ENCODE results near the gene DDX19B. TPM values are rescaled to one million over a fixed set of nuclear protein-coding genes. Genes with fewer than 3 reads are reported as not detected.
A peak's percentile ranks its signal among the peaks of the same experiment; 100 is the strongest.

DDX19B gene
- total RNA-seq, 1 donor from 2014 or later: 41.0 TPM

DNA sequence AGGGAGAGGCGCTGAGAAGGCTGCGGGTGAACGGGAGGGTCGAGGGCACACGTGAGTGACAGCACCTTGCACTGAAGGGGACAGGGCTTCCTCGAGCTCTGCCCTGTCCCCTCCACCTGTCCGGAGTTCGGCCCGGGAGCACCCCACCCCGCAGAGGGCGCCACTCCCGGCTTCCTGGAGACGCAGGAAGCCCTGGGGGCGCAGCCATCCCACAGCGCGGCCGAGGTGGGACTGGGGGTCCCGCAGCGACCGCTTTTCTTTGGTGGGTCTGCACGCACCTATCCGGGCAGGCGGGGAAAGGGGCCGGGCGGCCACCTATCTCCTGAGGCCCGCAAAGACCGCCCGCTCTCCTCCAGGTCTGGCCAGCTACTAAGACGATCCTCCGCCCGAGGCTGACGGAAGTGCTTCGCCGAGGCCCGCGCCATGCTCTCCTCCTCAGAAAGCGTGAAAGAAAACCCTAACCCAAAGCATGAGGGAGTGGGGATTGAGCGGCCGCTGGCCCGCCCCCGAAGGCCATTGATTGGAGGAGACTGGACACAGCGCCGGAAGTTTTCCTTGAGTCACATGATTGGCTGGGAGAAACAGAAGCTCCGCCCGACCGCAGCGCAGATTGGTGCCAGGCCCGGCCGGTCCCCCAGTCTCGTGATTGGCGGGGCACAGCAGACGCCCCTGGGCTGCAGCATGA, 82.1 kb downstream of the DDX19B start:
- H3K4me1 Mint-ChIP-seq: peaks cover 18% of the 10 kb centered on the region
- Histone ChIP-seq H3K4me1 (no peaks in the 10 kb centered on the region), H3K4me2 (peak overlapping the region; percentile 90), H3F3A (ENCODE audit: low read depth) (peaks cover 53% of the 10 kb centered on the region), H3K27ac (peak overlapping the region; percentile 72), H3K4me3 (peak overlapping the region; percentile 81), H3K36me3 (no peaks in the 10 kb centered on the region), H3K9me3 (ENCODE audit: low read depth) (no peaks in the 10 kb centered on the region), H3K79me2 (ENCODE audit: low read depth) (peaks cover 27% of the 10 kb centered on the region), H3K27me3 (no peaks in the 10 kb centered on the region), H2AFZ (replicated peaks) (no peak overlapping the region), H3K9ac (peak overlapping the region; percentile 73), H4K20me1 (ENCODE audit: low read depth) (no peaks in the 10 kb centered on the region)
- H3K27me3 Mint-ChIP-seq (ENCODE audit: insufficient read depth, low read depth): peaks cover 10% of the 10 kb centered on the region
- H3K27ac Mint-ChIP-seq: peak overlapping the region; percentile 92
- no peaks in the 10 kb centered on the region for H3K9me3 Mint-ChIP-seq
- DNase-seq (ENCODE audit: low spot score): peak; percentile 99
- TF ChIP-seq EZH2 (IDR thresholded peaks at IDR 0.05) (no peak), EZH2phosphoT487 (IDR thresholded peaks at IDR 0.05) (no peak)
- TF ChIP-seq, protein P1, sequence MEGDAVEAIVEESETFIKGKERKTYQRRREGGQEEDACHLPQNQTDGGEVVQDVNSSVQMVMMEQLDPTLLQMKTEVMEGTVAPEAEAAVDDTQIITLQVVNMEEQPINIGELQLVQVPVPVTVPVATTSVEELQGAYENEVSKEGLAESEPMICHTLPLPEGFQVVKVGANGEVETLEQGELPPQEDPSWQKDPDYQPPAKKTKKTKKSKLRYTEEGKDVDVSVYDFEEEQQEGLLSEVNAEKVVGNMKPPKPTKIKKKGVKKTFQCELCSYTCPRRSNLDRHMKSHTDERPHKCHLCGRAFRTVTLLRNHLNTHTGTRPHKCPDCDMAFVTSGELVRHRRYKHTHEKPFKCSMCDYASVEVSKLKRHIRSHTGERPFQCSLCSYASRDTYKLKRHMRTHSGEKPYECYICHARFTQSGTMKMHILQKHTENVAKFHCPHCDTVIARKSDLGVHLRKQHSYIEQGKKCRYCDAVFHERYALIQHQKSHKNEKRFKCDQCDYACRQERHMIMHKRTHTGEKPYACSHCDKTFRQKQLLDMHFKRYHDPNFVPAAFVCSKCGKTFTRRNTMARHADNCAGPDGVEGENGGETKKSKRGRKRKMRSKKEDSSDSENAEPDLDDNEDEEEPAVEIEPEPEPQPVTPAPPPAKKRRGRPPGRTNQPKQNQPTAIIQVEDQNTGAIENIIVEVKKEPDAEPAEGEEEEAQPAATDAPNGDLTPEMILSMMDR (IDR thresholded peaks at IDR 0.05): peak; percentile 49
- H3K4me3 Mint-ChIP-seq: peak overlapping the region; percentile 98
- H3K36me3 Mint-ChIP-seq: peaks cover 14% of the 10 kb centered on the region

DNA sequence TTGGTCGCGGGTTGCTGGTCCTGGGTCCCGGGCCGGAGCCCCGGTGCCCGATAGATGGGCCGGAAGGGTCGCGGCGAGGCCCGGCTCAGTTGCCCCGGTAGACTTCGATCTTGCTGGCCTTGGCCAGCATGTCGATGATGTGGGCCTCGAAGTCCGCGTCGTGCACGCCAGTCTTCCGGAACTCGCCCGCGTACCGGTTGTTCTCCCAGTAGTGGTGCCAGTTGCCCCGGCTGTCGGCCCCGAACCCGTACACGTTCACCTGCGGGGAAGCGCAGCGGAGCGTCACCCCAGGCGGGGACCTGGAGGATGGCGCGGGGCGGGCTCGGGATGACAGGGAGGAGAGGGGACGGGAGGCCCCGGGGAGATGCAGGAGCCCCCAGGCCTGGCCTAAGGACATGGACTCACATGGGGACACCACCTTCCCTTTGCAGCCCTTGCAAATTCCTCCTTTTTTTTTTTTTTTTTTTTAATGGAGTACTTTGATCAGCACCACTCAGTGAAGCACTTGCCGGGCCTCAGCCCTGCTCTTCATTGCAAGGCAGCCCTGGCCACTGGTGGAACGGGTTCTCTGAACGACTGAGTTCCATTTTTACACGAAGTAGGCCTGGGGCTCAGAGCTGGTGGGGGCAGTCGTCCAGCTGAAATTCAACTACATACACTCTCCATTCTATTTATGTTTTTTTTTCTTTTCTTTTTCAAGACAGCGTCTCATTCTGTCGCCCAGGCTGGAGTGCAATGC, 82.8 kb downstream of the DDX19B start:
- Mint-ChIP-seq H3K4me1 (peaks cover 15% of the 10 kb centered on the region), H3K36me3 (peaks cover 14% of the 10 kb centered on the region), H3K27me3 (ENCODE audit: insufficient read depth, low read depth) (peaks cover 7% of the 10 kb centered on the region), H3K4me3 (peak overlapping the region; percentile 98), H3K9me3 (no peaks in the 10 kb centered on the region), H3K27ac (no peak overlapping the region)
- Histone ChIP-seq H3F3A (ENCODE audit: low read depth) (peaks cover 46% of the 10 kb centered on the region), H3K79me2 (ENCODE audit: low read depth) (peaks cover 27% of the 10 kb centered on the region), H3K9me3 (ENCODE audit: low read depth) (no peaks in the 10 kb centered on the region), H3K4me1 (no peaks in the 10 kb centered on the region), H3K9ac (no peak overlapping the region), H3K27me3 (no peaks in the 10 kb centered on the region), H4K20me1 (ENCODE audit: low read depth) (no peaks in the 10 kb centered on the region), H3K4me3 (peak overlapping the region; percentile 81), H3K27ac (no peak overlapping the region), H3K36me3 (no peaks in the 10 kb centered on the region), H3K4me2 (peak overlapping the region; percentile 78), H2AFZ (replicated peaks) (peak overlapping the region; percentile 46)
- TF ChIP-seq, protein P1 (IDR thresholded peaks at IDR 0.05): no peak
- TF ChIP-seq EZH2 (IDR thresholded peaks at IDR 0.05) (no peak), EZH2phosphoT487 (IDR thresholded peaks at IDR 0.05) (no peak)
- DNase-seq (ENCODE audit: low spot score): no peak

DNA sequence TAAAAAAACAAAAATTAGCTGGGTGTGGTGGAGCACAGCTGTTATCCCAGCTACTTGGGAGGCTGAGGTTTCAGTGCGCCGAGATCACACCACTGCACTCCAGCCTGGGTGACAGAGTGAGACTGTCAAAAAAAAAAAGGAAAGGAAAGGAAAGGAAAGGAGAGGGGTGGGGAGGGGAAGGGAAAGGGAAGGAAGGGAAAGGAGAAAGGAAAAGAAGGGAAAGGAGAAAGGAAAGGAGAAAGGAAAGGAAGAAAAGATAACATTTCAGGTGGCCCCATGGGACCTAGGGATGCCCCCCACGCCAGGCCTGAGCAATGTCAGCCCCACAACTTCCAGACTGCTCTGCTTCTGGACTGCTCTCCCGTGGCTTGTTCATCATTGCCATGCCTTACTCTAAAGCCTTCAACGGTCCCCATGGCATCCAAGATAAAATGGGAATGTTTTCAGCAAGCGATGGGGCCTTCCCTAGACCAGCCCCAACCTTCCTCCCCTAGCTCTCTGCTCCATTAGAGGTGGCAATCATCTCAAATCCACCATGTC, 84.5 kb downstream of the DDX19B start:
- Mint-ChIP-seq H3K27me3 (ENCODE audit: insufficient read depth, low read depth) (peaks cover 7% of the 10 kb centered on the region), H3K36me3 (peaks cover 17% of the 10 kb centered on the region), H3K27ac (no peak overlapping the region), H3K9me3 (no peaks in the 10 kb centered on the region), H3K4me3 (peak overlapping the region; percentile 10), H3K4me1 (peaks cover 12% of the 10 kb centered on the region)
- Histone ChIP-seq H3K9me3 (ENCODE audit: low read depth) (no peaks in the 10 kb centered on the region), H4K20me1 (ENCODE audit: low read depth) (no peaks in the 10 kb centered on the region), H3K4me3 (no peak overlapping the region), H3K27me3 (no peaks in the 10 kb centered on the region), H3K4me1 (no peaks in the 10 kb centered on the region), H3K9ac (no peak overlapping the region), H3K27ac (no peak overlapping the region), H3F3A (ENCODE audit: low read depth) (peaks cover 40% of the 10 kb centered on the region), H3K36me3 (no peaks in the 10 kb centered on the region), H3K79me2 (ENCODE audit: low read depth) (peaks cover 22% of the 10 kb centered on the region), H3K4me2 (no peak overlapping the region), H2AFZ (replicated peaks) (no peak overlapping the region)
- no peak for DNase-seq (ENCODE audit: low spot score)
- no peak for TF ChIP-seq EZH2phosphoT487 (IDR thresholded peaks at IDR 0.05)
- TF ChIP-seq, protein P1 (IDR thresholded peaks at IDR 0.05): no peak

Small RNAs within 50 kb of the gene (small RNA-seq; reads per million reads assigned to genes)
- not detected for gene RN7SL279P

Other genes starting within 250 kb of the DDX19B start
- gene PDPR, start 184.9 kb upstream of the DDX19B start, total RNA-seq (ENCODE audit: low replicate concordance): 19.5 and 25.2 TPM in 2 replicates
- 0.51 and 3.8 TPM in 2 replicates for gene CLEC18C, start 125.4 kb upstream of the DDX19B start, total RNA-seq (ENCODE audit: low replicate concordance)
- 26.7 and 27.1 TPM in 2 replicates for gene EXOSC6, start 47.2 kb upstream of the DDX19B start, total RNA-seq (ENCODE audit: low replicate concordance)
- 53.7 and 60.8 TPM in 2 replicates for gene AARS1, start 9.7 kb upstream of the DDX19B start, total RNA-seq (ENCODE audit: low replicate concordance)
- gene DDX19A, start 47.7 kb downstream of the DDX19B start, total RNA-seq (ENCODE audit: low replicate concordance): 45.1 and 55.4 TPM in 2 replicates
- 11.6 and 34.5 TPM in 2 replicates for gene ST3GAL2, start 139.9 kb downstream of the DDX19B start, total RNA-seq (ENCODE audit: low replicate concordance)
- 11.0 and 12.0 TPM in 2 replicates for gene FCSK, start 155.4 kb downstream of the DDX19B start, total RNA-seq (ENCODE audit: low replicate concordance)
- 62.4 and 79.8 TPM in 2 replicates for gene COG4, start 224.4 kb downstream of the DDX19B start, total RNA-seq (ENCODE audit: low replicate concordance)
- 188 and 314 TPM in 2 replicates for gene SF3B3, start 224.6 kb downstream of the DDX19B start, total RNA-seq (ENCODE audit: low replicate concordance)

Data from neural progenitor cell (in vitro differentiated cells).